Naive thymus-derived CD4-positive, alpha-beta T cell (primary cell): Measurements from ENCODE around the gene ARID5B. TPM values are rescaled to one million over a fixed set of nuclear protein-coding genes. Genes with fewer than 3 reads are reported as not detected.

Source experiments
- ATAC-seq: fragments of 150-1000 bp; cut with Tn5 transposase; 2 replicates; pipeline ENCODE4 v1.10.0; 2021; ENCODE audit warnings: mild to moderate bottlenecking, moderate library complexity
- CTCF ChIA-PET: fragments of 350-600 bp; sonication (Branson Sonifier 250); formaldehyde crosslinking; loops from one replicate; lab custom pipeline; 2021; ENCODE audit warnings: antibody characterized with exemption; lab: Charles Lee
- POLR2A ChIA-PET: fragments of 350-600 bp; sonication (Branson Sonifier 250); formaldehyde crosslinking; loops from one replicate; lab custom pipeline; 2021; ENCODE audit warnings: antibody characterized with exemption, inconsistent platforms; lab: Charles Lee
- DNase-seq, 9 donors: peaks; one replicate each; pipeline versions ENCODE4 v3.0.0 to v3.0.0-alpha.2; 2020 to 2022; ENCODE audit warnings: mixed read lengths in 1 of 9
- H3K27ac ChIP-seq: one replicate; pipeline ENCODE4 v1.7.0; 2013; ENCODE audit warnings: mild to moderate bottlenecking, low read depth, low read length, moderate library complexity
- H3K27me3 ChIP-seq, 2 donors: one replicate each; pipeline ENCODE4 v1.7.0; 2013; ENCODE audit warnings: low read length in 2 of 2, mild to moderate bottlenecking in 2 of 2, moderate library complexity in 2 of 2; ENCODE audit not compliant: control insufficient read depth in 2 of 2, insufficient read depth in 2 of 2
- H3K36me3 ChIP-seq, 3 experiments: 1 replicate in 2 of 3; 2 replicates in 1 of 3; pipeline ENCODE4 v1.7.0; 2013; ENCODE audit warnings: low read length in 3 of 3, mild to moderate bottlenecking in 3 of 3, moderate library complexity in 1 of 3; ENCODE audit not compliant: insufficient read depth in 3 of 3, control insufficient read depth in 2 of 3
- H3K4me1 ChIP-seq, 2 donors: one replicate each; pipeline ENCODE4 v1.7.0; 2013; ENCODE audit warnings: low read length in 2 of 2, mild to moderate bottlenecking in 2 of 2, moderate library complexity in 1 of 2; ENCODE audit not compliant: control insufficient read depth in 2 of 2, insufficient read depth in 2 of 2
- H3K4me3 ChIP-seq: 2 replicates; pipeline ENCODE4 v1.7.0; 2013; ENCODE audit warnings: mild to moderate bottlenecking, low read length
- H3K9me3 ChIP-seq, 3 experiments: 1 replicate in 2 of 3; 2 replicates in 1 of 3; pipeline ENCODE4 v1.7.0; 2013; ENCODE audit warnings: low read length in 3 of 3; ENCODE audit not compliant: control insufficient read depth in 2 of 3
- H3K27ac Mint-ChIP-seq, 9 donors: one replicate each; pipeline ENCODE4 v1.8.0; 2020 to 2022; ENCODE audit warnings: mixed read lengths in 9 of 9, mild to moderate bottlenecking in 8 of 9, moderate library complexity in 5 of 9, inconsistent platforms in 2 of 9
- H3K27me3 Mint-ChIP-seq, 5 donors: one replicate each; pipeline ENCODE4 v1.8.0; 2021 to 2022; ENCODE audit warnings: mixed read lengths in 5 of 5, mild to moderate bottlenecking in 1 of 5
- H3K36me3 Mint-ChIP-seq, 5 donors: one replicate each; pipeline ENCODE4 v1.8.0; 2020 to 2022; ENCODE audit warnings: mixed read lengths in 5 of 5, mild to moderate bottlenecking in 3 of 5, inconsistent platforms in 1 of 5
- H3K4me1 Mint-ChIP-seq, 7 donors: one replicate each; pipeline ENCODE4 v1.8.0; 2020 to 2022; ENCODE audit warnings: mixed read lengths in 7 of 7, mild to moderate bottlenecking in 3 of 7, inconsistent platforms in 1 of 7
- H3K4me3 Mint-ChIP-seq, 10 donors: one replicate each; pipeline ENCODE4 v1.8.0; 2020 to 2022; ENCODE audit warnings: mild to moderate bottlenecking in 10 of 10, mixed read lengths in 10 of 10, moderate library complexity in 6 of 10, inconsistent platforms in 2 of 10
- H3K9me3 Mint-ChIP-seq, 11 donors: one replicate each; pipeline ENCODE4 v1.8.0; 2020 to 2022; ENCODE audit warnings: mixed read lengths in 11 of 11, mild to moderate bottlenecking in 4 of 11, inconsistent platforms in 1 of 11, moderate library complexity in 1 of 11
- intact Hi-C, 2 donors: fragments of 100-400 bp; cut with micrococcal nuclease; formaldehyde crosslinking; loops; one replicate each; pipeline ENCODE4 v1.15.1; 2023
- polyA plus RNA-seq, 2 donors: library from polyadenylated mRNA; unstranded; fragments of 300-500 nt; fragmentation: Illumina TruSeq; gene quantifications; one replicate each; pipeline ENCODE4 v1.2.3, GENCODE V29; 2021
- total RNA-seq, 6 experiments: library from RNA in 5 of 6; stranded (reverse) in 5 of 6; gene quantifications; 1 replicate in 5 of 6; 2 replicates in 1 of 6; pipeline ENCODE4 v1.2.3 and lab custom pipeline; 2021 to 2026

The ARID5B gene
- total and polyA plus RNA-seq, 7 experiments from 2014 or later, result 18.6 to 60.8 (median 47.4) TPM

GRCh38 chr10:62018131-62018911, 116.8 kb downstream of the ARID5B start:
- DNase-seq (no peak), ATAC-seq (no peak)
- POLR2A ChIA-PET, result interaction anchor here (1.1 kb wide), 1 partner anchor 26 kb away, joined by 3 read pairs; no protein-coding TSS in a partner anchor
- Mint-ChIP-seq H3K9me3 (peaks cover 0 to 6% (median 0%) of the 10 kb centered on the region in 11 donors), H3K27me3 (no peaks in the 10 kb centered on the region), H3K4me1 (peaks cover 22 to 66% (median 51%) of the 10 kb centered on the region in 7 donors), H3K36me3 (peaks cover 0 to 48% (median 20%) of the 10 kb centered on the region in 5 donors), H3K4me3 (no peak overlapping the region), H3K27ac (peak overlapping the region in 2 of 9 donors; percentile 28 to 35)
- intact Hi-C loops, result no loop called here
- H3K4me3 ChIP-seq, result no peak overlapping the region
- H3K27me3 ChIP-seq, result no peaks in the 10 kb centered on the region
- CTCF ChIA-PET, result no interaction called here
- H3K9me3 ChIP-seq, result no peaks in the 10 kb centered on the region
- peaks cover 0 to 6% (median 0%) of the 10 kb centered on the region in 3 experiments for H3K36me3 ChIP-seq
- H3K27ac ChIP-seq, result no peak overlapping the region
- no peaks in the 10 kb centered on the region for H3K4me1 ChIP-seq

GRCh38 chr10:62019013-62019684, 117.7 kb downstream of the ARID5B start:
- no peaks in the 10 kb centered on the region for H3K27me3 Mint-ChIP-seq
- H3K27ac Mint-ChIP-seq, result peak overlapping the region in 2 of 9 donors; percentile 26 to 31
- H3K4me3 ChIP-seq, result no peak overlapping the region
- no peaks in the 10 kb centered on the region for H3K4me1 ChIP-seq
- intact Hi-C loops, result no loop called here
- no peaks in the 10 kb centered on the region for H3K9me3 ChIP-seq
- CTCF ChIA-PET, result interaction anchor here (0.7 kb wide), 1 partner anchor 9 kb away, joined by 3 read pairs; no protein-coding TSS in a partner anchor
- H3K4me1 Mint-ChIP-seq, result peaks cover 22 to 70% (median 52%) of the 10 kb centered on the region in 7 donors
- DNase-seq (no peak), ATAC-seq (no peak)
- H3K36me3 ChIP-seq, result peaks cover 0 to 4% (median 0%) of the 10 kb centered on the region in 3 experiments
- POLR2A ChIA-PET, result interaction anchor here (0.6 kb wide), 1 partner anchor 1260 kb away, joined by 4 read pairs; no protein-coding TSS in a partner anchor
- no peak overlapping the region for H3K27ac ChIP-seq
- H3K36me3 Mint-ChIP-seq, result peaks cover 0 to 50% (median 13%) of the 10 kb centered on the region in 5 donors
- H3K9me3 Mint-ChIP-seq, result peaks cover 0 to 7% (median 0%) of the 10 kb centered on the region in 11 donors
- no peak overlapping the region for H3K4me3 Mint-ChIP-seq
- H3K27me3 ChIP-seq, result no peaks in the 10 kb centered on the region

DNA sequence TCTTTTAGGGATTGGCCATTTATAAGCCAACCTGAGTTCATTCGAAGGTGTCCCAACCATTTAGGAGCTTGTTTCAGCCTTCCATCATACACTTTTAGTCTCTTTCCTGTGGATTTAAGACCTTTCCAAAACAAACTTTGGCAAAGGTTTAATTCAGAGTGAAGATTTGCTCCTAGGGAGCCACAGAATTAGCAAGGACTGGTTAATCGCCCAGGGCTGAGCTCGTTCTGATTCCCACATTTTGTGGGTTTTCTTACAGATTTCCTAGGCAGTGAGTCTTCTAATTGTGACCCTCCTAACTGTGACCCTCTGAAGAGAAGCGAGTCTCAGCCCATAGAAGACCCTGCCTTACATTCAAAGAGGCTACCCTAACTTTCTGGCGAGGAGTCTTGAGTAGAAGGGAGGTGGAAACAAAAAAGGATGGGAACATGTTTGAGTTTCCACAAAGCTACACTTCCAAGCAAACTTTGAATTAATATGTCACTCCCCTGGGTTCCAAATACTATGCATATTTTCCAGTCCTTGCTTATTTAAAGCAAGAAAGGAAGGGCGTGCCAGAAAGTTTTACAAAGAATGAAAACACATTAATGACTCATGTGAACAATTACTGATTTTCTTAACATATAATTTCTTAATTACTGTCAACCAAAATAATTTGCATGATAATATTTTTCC, 118.3 kb downstream of the ARID5B start:
- intact Hi-C loops, result no loop called here
- CTCF ChIA-PET, result interaction anchor here (0.7 kb wide), 1 partner anchor 9 kb away, joined by 3 read pairs; no protein-coding TSS in a partner anchor
- H3K9me3 Mint-ChIP-seq, result peaks cover 0 to 7% (median 0%) of the 10 kb centered on the region in 11 donors
- Histone ChIP-seq H3K27me3 (no peaks in the 10 kb centered on the region), H3K27ac (no peak overlapping the region), H3K36me3 (no peaks in the 10 kb centered on the region), H3K4me1 (no peaks in the 10 kb centered on the region), H3K4me3 (no peak overlapping the region), H3K9me3 (no peaks in the 10 kb centered on the region)
- ATAC-seq (no peak), DNase-seq (no peak)
- H3K4me3 Mint-ChIP-seq, result no peak overlapping the region
- H3K27me3 Mint-ChIP-seq, result no peaks in the 10 kb centered on the region
- POLR2A ChIA-PET, result interaction anchor here (1.2 kb wide), 1 partner anchor 9 kb away, joined by 4 read pairs; no protein-coding TSS in a partner anchor
- H3K4me1 Mint-ChIP-seq, result peaks cover 19 to 72% (median 53%) of the 10 kb centered on the region in 7 donors
- H3K36me3 Mint-ChIP-seq, result peaks cover 0 to 48% (median 14%) of the 10 kb centered on the region in 5 donors
- peak overlapping the region in 2 of 9 donors; percentile 11 to 35 for H3K27ac Mint-ChIP-seq

DNA sequence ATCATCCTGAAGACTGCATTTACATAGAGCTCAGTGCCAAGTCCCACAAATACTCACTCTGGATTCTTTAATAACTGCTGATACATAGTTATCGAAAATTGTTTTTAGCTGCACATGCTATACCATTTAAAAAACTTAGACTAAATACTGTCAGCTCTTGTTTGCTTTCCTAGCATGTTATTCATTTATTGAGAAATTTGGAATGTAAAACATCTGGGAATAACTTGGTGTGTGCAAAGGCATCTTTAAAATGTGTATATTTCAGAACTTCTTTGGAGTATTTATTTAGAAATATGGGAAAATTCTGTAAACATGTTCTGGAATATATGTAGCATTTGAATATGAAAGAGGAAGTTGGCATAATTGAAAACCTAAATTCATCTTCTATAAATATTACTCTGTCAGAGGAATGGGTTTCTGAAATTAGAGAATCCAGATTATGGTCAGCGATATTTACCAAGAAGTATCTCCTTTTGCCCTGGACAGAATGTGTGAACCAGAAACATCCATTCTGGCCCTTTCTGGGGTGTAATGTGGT, 119.7 kb downstream of the ARID5B start:
- Mint-ChIP-seq H3K36me3 (peaks cover 0 to 57% (median 14%) of the 10 kb centered on the region in 5 donors), H3K4me1 (peaks cover 18 to 76% (median 58%) of the 10 kb centered on the region in 7 donors), H3K27me3 (no peaks in the 10 kb centered on the region), H3K4me3 (no peak overlapping the region), H3K27ac (peak overlapping the region in 1 of 9 donors; percentile 25), H3K9me3 (peaks cover 0 to 7% (median 0%) of the 10 kb centered on the region in 11 donors)
- Histone ChIP-seq H3K27ac (no peak overlapping the region), H3K27me3 (no peaks in the 10 kb centered on the region), H3K4me3 (no peak overlapping the region), H3K36me3 (no peaks in the 10 kb centered on the region), H3K4me1 (no peaks in the 10 kb centered on the region), H3K9me3 (no peaks in the 10 kb centered on the region)
- ChIA-PET POLR2A (interaction anchor here (1.2 kb wide), 1 partner anchor 8 kb away, joined by 4 read pairs; no protein-coding TSS in a partner anchor), CTCF (interaction anchor here (0.6 kb wide), 1 partner anchor 9 kb away, joined by 5 read pairs; no protein-coding TSS in a partner anchor)
- DNase-seq, result no peak
- no peak for ATAC-seq
- intact Hi-C loops, result no loop called here

DNA sequence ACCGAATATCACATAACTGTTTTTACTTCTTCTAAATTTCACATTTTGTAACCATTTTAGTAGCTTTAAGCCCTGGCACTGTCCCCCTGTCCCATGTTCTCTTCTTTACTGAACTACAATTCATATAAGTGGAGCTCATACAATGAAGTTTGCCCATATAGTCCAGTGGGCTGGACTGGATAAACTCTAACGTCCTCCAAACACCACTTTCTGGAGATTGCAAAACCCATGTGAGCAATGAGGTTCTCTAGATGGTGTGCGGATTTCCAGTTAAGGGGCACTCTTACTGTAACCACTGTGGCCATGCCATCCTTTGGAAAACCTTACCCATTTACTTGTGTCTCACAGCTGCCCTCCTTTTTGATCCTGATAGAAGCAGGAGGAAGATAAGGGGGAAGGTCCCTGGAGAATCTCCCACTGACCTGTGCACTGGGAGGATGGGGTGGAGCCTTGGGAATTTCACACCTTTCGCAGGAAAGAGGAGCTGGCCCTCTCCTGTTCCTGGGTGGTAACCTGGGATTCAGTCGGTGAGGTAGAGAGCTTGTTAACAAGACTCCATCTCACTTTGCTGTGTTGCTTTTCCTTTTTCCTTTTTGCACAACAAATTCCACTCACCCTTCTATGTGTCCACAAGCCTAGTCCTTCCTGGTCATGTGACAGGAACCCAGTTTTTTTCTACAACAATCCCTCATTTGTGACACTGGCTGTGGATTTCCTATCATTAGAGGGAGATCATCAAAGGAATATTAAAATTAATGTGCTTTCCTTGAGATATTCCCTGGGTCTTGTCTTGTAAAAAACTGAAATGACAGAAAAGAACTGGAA, 120.7 kb downstream of the ARID5B start:
- H3K27ac Mint-ChIP-seq, result peak overlapping the region in 4 of 9 donors; percentile 2 to 77 (median 38)
- intact Hi-C loops, result no loop called here
- no peak overlapping the region for H3K27ac ChIP-seq

More for the DNA sequence above, 120.7 kb downstream of the ARID5B start:
- Mint-ChIP-seq H3K27me3 (no peaks in the 10 kb centered on the region), H3K4me1 (peaks cover 16 to 76% (median 59%) of the 10 kb centered on the region in 7 donors), H3K4me3 (no peak overlapping the region), H3K36me3 (peaks cover 0 to 53% (median 14%) of the 10 kb centered on the region in 5 donors), H3K9me3 (peaks cover 0 to 7% (median 0%) of the 10 kb centered on the region in 11 donors)
- H3K4me3 ChIP-seq, result no peak overlapping the region
- ChIA-PET CTCF (no interaction called here), POLR2A (interaction anchor here (0.6 kb wide), 1 partner anchor 8 kb away, joined by 3 read pairs; no protein-coding TSS in a partner anchor)
- no peak for DNase-seq
- no peak for ATAC-seq
- no peaks in the 10 kb centered on the region for H3K27me3 ChIP-seq
- H3K9me3 ChIP-seq, result no peaks in the 10 kb centered on the region
- H3K4me1 ChIP-seq, result no peaks in the 10 kb centered on the region
- no peaks in the 10 kb centered on the region for H3K36me3 ChIP-seq
